Placental epithelial cell (primary cell): ENCODE measurements around the gene CBX3. TPM values are rescaled to one million over a fixed set of nuclear protein-coding genes. Genes with fewer than 3 reads are reported as not detected.

ENCODE experiments used
- total RNA-seq: library from RNA; depleted of rRNA; stranded (reverse); fragments of >200 nt; gene quantifications from 2 replicates; pipeline ENCODE4 v1.2.3, GENCODE V29; 2012

CBX3 gene
- 67.1 and 72.8 TPM in 2 replicates for total RNA-seq

GRCh38 chr7:26201247-26202018 lies at the start of gene CBX3:
TSS of gene CBX3 (plus strand) at chr7:26201745. CDS start at chr7:26202999, 1,254 bp downstream.

GRCh38 chr7:26151953-26152781 lies 49.4 kb upstream of the CBX3 start, which contains the start of gene NFE2L3:
TSS of gene NFE2L3 (plus strand) at chr7:26152198. CDS start at chr7:26152499, 301 bp downstream.

DNA sequence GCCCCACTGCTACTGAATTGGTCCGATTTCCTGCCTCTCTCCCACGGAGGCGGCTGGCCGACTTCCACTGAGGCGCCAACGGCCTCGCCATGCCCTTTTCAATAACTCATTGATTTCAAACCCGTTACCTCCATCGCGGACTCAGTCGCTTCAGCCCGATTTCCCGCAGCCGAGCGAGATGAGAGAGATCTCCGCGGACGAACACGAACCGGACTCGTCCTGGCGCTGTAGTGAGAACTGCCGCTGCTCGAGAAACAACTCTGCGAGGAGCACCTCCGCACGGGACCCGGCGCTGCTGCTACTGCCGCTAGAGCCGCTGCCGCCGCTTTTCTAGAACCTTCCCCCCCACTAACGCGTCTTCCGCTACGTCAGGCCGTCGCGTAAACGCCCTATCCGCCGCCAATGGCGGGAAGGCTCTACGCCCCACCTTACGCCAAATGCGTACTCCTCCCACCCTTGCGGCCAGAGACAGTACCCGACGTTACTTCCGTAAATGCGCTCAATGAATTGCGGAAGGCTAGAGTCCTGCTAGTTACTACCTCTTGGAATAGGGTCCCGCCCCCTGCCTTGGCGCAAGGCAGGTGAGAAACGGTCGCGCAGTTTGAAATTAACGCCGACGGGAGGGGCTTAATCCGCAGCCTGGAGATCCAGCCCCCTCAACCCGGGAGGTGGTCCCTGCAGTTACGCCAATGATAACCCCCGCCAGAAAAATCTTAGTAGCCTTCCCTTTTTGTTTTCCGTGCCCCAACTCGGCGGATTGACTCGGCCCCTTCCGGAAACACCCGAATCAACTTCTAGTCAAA lies 900 bp upstream of the CBX3 start, which contains the start of gene HNRNPA2B1:
HNRNPA2B1 (minus strand) TSS at position 303 of the 803 bp plus-strand sequence; CDS start at position 134, 169 bp downstream.

Other genes starting within 250 kb of the CBX3 start
- under 0.01 TPM in 1 of 2 replicates, not detected in the other for gene NFE2L3, start 49.5 kb upstream of the CBX3 start, total RNA-seq
- 93.0 and 96.8 TPM in 2 replicates for gene HNRNPA2B1, start 999 bp upstream of the CBX3 start, total RNA-seq
- 0.54 and 1.2 TPM in 2 replicates for gene SNX10, start 90.1 kb downstream of the CBX3 start, total RNA-seq